GM13976 (cell line): Measurements from ENCODE around the gene ARL6IP4.

ENCODE experiments used
- DNase-seq: peaks from one replicate; pipeline ENCODE4 v3.0.0; 2012; ENCODE audit warnings: low spot score
- in situ Hi-C: fragments of 300-500 bp; cut with MboI; formaldehyde crosslinking; loops from one replicate; pipeline ENCODE4 v1.12.0; 2022; ENCODE audit warnings: low sequenced_read_pairs, mixed read lengths, inconsistent platforms; ENCODE audit not compliant: unreplicated experiment
- TF ChIP-seq, protein P1 (sequence below): IDR thresholded peaks from 2 replicates; pipeline ENCODE4 v1.5.1; 2012; ENCODE audit warnings: borderline replicate concordance, mild to moderate bottlenecking; ENCODE audit not compliant: insufficient read depth; ENCODE audit errors: extremely low read depth, missing control alignments, control extremely low read depth

ARL6IP4 gene

DNA sequence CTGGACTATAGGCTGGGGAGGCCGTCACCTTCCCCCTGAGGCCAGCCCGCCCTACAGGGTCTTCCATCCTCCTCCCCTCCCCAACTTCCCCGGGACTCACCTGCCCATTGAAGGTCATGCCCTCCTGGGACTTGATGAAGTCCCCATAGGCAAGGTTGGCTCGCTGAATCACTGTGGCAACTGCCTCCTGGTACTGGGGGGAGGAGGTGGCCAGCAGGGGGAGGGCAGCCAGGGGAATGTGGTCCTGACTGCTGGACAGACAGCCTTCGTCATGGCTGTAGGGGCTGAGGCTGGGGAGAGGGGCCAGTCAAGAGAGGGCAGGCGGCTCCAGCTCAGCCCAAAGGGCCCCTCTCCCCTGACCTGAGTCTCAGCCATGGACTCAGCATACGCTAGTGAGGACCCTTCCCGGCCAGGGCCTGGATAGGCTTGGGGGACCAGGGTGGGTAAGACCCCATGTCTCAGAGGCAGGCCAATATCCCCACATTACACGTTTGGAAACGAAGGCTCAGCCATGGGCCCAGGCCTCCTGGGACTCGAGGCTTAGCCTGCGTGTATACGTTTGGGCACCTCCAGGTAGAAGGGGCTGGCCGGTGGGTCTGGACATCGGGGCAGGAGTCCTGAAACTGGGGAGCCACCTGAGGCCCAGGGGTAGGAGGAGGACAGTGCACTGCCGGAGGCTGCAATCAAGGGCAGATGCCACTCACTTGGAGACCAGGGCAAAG is 16.3 kb downstream of the ARL6IP4 start:
- DNase-seq, result no peak
- TF ChIP-seq, protein P1, sequence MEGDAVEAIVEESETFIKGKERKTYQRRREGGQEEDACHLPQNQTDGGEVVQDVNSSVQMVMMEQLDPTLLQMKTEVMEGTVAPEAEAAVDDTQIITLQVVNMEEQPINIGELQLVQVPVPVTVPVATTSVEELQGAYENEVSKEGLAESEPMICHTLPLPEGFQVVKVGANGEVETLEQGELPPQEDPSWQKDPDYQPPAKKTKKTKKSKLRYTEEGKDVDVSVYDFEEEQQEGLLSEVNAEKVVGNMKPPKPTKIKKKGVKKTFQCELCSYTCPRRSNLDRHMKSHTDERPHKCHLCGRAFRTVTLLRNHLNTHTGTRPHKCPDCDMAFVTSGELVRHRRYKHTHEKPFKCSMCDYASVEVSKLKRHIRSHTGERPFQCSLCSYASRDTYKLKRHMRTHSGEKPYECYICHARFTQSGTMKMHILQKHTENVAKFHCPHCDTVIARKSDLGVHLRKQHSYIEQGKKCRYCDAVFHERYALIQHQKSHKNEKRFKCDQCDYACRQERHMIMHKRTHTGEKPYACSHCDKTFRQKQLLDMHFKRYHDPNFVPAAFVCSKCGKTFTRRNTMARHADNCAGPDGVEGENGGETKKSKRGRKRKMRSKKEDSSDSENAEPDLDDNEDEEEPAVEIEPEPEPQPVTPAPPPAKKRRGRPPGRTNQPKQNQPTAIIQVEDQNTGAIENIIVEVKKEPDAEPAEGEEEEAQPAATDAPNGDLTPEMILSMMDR, result no peak
- in situ Hi-C loops, result no loop called here

GRCh38 chr12:122997343-122998250 is 17.1 kb downstream of the ARL6IP4 start:
- in situ Hi-C loops, result no loop called here
- DNase-seq, result no peak
- TF ChIP-seq, protein P1, result no peak

GRCh38 chr12:122998316-122998715 is 17.8 kb downstream of the ARL6IP4 start:
- TF ChIP-seq, protein P1, result no peak

GRCh38 chr12:122999196-122999946 is 18.9 kb downstream of the ARL6IP4 start:
- TF ChIP-seq, protein P1, result no peak
- in situ Hi-C loops, result no loop called here
- DNase-seq, result no peak

More at GRCh38 chr12:122998316-122998715, 17.8 kb downstream of the ARL6IP4 start:
- in situ Hi-C loops, result no loop called here
- DNase-seq, result no peak

DNA sequence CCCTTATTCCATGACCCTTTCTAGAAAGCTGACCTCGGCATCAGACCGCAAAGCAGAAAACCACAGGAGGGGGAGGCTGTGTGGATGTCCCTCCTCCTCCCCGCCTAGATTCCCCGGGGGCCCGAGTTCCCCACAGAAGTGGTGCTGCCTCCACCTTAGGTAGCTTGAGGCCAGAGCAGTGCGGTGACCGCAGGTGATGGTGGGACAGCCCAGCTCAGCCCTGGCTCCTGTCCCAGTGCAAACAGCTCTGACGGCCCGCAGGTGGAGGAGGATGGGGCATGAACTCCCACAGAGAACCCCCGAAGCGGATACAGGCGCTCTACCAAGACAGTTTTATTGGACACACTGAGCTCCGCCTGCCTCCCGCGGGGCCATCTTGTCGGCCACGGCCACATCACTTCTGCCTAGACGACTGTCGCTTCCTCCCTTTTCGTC is 19.5 kb downstream of the ARL6IP4 start:
- TF ChIP-seq, protein P1, result no peak
- in situ Hi-C loops, result no loop called here
- no peak for DNase-seq

GRCh38 chr12:123000578-123000977 is 20.1 kb downstream of the ARL6IP4 start:
- TF ChIP-seq, protein P1, result no peak
- in situ Hi-C loops, result no loop called here
- no peak for DNase-seq
